HS-5 (cell line): Measurements from ENCODE around the gene RELCH.
"Not testable (repeated sequence)": the region's sequence is repeated elsewhere in the genome, so short reads cannot be mapped to it uniquely, and the experiment has no call there.

ENCODE experiments used
- DNase-seq: peaks from one replicate; pipeline ENCODE4 v3.0.0-alpha.2; 2012; ENCODE audit warnings: low read depth

The RELCH gene, protein sequence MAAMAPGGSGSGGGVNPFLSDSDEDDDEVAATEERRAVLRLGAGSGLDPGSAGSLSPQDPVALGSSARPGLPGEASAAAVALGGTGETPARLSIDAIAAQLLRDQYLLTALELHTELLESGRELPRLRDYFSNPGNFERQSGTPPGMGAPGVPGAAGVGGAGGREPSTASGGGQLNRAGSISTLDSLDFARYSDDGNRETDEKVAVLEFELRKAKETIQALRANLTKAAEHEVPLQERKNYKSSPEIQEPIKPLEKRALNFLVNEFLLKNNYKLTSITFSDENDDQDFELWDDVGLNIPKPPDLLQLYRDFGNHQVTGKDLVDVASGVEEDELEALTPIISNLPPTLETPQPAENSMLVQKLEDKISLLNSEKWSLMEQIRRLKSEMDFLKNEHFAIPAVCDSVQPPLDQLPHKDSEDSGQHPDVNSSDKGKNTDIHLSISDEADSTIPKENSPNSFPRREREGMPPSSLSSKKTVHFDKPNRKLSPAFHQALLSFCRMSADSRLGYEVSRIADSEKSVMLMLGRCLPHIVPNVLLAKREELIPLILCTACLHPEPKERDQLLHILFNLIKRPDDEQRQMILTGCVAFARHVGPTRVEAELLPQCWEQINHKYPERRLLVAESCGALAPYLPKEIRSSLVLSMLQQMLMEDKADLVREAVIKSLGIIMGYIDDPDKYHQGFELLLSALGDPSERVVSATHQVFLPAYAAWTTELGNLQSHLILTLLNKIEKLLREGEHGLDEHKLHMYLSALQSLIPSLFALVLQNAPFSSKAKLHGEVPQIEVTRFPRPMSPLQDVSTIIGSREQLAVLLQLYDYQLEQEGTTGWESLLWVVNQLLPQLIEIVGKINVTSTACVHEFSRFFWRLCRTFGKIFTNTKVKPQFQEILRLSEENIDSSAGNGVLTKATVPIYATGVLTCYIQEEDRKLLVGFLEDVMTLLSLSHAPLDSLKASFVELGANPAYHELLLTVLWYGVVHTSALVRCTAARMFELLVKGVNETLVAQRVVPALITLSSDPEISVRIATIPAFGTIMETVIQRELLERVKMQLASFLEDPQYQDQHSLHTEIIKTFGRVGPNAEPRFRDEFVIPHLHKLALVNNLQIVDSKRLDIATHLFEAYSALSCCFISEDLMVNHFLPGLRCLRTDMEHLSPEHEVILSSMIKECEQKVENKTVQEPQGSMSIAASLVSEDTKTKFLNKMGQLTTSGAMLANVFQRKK

DNA sequence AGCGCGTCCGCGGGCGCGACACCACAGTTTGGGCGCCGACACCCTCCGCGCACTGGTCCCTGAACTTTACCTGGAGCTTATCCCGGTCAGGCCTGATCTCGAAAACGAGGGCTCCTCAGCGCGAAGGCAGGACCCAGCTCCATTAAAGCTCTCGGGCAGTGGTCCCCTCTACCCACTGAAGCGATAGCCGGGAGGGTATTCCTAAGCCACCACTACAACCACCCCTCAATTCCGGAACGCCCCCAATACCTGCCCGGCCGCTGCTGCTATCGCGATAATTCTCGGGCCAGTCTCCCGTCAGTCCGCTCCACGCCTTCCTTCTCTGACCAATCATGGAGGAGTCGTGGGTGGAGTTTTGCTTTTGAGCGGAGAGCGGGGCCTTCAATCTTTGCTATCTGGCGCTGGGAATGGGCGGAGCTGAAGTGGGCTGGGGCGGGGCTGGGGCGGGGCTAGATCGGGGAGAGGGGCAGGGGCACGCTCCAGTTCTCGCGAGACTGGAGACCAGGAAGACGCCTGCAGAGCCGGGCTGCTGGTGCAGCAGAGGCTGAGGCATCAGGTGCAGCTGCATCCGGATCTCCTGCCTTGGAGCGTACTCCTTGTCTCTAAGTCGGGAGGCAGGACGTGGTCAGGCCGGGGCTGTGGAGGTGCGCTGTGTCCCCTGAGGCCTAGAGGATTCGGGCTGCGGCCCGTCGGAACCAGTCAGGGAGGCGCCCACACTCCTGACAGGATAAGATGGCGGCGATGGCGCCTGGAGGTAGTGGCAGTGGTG is at the start of gene RELCH, which contains the start of gene PIGN:
RELCH (plus strand) TSS at position 482 of the 769 bp plus-strand sequence; CDS start at position 733, 251 bp downstream.
PIGN (minus strand) TSS at position 283 of the 769 bp plus-strand sequence. CDS start 25,703 bp downstream, outside the sequence.
- peak; percentile 81 for DNase-seq

DNA sequence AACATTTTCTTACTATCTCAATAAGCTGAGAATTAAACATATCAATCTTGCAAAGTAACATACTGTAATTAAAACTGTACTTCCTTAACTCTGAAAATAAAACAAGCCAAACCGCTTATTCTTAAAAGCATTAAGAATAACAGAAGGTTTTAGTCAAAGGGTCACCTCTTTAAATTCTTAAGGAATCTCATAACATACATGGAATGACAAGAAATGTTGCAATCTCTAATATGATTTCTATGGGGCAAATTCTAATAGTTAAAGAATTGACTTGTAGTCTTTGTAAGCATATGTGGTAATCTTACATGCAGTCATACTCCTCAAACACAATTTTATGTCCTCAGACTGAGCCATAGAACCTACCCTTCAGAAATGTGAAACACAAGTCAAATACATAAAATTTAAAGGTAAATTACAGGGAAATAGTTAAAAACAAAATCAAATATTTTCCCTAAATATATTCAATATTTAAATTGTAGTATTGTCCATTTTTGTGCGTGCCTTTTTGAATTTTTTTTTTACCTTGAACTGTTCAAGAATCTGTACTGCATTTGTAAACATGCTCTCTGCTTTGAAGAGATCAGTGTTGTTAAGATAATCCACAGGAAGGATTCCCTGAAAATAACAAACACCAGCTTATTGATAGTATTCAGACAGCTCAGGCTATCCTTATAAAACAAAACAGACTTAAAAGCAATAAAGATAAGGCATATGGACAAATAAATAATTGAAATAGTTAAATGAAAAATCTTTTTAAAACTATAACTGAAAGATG is 48.4 kb upstream of the RELCH start:
- no peak for DNase-seq

DNA sequence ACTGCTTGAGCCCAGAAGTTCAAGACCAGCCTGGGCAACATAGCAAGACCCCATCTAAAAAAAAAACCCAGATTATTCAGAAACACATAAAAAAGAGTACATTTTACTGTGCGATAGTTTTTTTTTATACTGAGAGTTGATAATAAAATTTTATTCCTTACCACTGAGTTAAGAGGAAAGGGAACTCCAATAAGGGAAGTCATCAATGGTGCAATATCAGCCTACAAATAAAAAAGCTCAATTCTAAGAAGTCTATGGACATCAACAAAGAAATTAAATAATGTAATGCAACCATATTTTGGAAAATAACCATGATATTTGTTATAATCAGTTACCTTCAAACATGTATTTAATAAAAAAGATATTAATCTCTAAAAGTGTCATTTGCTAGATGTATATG is 46.8 kb upstream of the RELCH start:
- DNase-seq: no peak

DNA sequence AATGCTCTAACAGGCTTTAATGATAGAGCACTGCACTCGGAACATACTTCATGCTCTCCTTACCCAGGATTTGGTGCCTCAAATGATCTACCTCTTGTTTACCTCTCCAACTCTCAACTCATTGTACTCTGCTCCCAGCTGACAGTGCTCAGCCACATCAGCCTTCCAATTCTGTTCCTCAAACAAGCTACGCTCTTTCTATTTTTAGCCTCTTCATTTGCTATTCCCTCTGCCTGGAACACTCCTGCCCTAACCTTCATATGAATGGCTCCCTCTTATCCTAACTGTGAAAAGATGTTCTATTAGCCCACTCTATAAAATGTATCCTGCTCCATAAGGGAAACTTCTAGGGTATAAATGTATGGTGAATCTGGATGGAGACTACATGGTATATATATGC is 42.7 kb upstream of the RELCH start:
- no peak for DNase-seq

DNA sequence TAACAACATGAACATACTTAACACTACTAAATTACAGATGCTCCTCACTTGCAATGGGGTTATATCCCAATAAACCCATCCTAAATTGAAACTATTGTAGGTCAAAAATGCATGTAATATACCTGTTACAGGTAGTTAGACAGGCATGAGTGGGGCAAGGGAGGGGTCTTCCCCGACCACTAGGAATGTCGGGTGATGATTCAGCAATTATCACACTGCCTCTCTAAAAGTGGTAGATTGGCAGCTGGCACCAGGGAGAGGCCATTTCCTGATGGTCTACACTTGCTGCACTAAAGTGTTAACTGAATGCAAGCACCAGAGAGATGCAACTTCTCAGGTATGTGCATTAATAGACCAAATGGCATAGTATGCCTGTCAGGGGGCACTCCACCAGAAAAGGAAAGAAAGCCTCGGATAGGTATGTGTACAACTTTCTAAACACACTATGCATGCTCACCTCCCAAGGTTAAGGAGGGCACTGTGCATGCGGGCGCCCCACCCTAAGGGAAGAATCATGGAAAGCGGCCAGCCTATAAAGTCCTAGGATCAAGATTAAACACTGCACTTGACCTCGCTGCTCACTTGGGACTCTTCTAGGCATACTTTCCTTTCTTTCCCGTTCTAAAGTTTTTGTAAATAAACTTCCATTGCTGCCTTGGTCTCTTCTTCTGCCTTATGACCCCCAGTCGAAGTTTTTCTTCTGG is 35.8 kb upstream of the RELCH start:
- no peak for DNase-seq

DNA sequence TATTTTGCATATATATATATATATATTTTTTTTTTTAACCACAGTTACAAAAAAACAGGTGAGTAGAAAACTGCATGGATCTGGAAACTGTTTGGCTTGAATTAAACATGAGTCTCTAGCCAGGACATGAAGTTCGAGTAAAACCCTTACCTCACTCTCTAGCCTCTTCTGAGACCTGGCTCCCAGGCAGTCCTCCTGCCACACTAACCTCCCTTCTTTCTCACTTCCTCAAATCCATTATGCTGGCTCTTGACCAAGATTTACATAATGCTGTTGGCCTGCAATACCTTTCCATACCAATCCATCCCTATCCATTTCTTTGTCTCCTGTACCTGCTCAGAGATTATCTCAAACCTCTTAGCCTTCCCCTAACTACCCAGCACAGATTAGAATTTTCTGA is 34.2 kb upstream of the RELCH start:
- DNase-seq: no peak

DNA sequence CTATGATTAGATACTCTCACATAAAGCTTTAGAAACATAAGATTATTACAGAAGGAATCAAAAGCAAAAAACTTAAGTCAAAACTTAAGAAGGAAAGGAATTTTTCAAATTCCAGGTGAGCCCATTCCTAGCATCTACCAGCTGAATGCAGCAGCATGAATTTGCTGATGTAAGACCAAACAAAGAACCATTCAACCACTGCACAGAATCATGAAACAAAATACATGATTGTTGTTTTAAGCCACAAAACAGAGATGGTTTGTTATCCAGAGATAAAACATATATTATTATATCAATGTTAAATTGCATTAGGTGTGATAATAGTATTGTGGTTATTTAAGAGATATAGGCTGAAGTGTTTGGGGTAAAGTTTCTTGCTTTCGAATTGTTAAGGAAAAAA is 29.2 kb upstream of the RELCH start:
- DNase-seq: no peak

DNA sequence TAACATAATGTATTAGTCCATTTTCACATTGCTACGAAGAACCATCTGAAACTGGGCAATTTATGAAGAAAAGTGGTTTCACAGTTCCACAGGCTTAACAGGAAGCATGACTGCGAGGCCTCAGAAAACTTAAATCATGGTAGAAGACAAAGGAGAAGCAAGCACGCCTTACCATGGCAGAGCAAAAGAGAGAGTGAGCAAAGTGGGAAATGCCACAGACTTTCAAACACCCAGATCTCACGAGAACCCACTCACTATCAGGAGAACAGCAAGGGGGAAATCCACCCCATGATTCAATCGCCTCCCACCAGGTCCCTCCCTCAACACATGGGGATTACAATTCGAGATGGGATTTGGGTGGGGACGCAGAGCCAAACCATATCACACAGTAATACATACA is 22.7 kb upstream of the RELCH start:
- DNase-seq: no peak

DNA sequence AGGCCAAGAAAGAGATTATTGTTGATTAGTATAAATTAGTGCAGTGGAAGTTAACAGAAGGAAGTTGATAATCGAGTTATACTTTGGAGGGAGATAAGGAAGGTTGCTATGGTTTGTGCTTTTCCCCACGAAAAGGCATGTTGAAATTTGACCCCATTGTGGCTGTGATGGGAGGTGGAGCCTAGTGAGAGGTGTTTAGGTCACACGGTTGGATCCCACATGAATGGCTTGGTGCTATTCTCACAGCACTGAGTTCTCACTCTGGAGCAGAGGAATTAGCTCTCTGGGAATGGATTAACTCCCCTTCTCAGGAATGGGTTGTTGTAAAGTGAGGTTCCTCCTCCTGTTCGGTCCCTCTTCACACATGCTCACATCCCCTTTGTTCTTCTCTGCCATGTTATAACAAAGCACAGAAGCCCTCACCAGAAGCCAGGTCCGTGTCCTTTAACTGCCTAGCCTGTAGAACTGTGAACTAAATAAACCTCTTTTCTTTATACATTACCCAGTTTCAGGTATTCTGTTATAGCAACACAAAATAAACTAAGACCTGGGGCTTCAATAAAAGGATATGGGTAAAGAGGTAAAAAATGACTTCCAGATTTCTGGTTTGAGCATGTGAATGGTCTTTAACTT is 22.1 kb upstream of the RELCH start:
- no peak for DNase-seq

DNA sequence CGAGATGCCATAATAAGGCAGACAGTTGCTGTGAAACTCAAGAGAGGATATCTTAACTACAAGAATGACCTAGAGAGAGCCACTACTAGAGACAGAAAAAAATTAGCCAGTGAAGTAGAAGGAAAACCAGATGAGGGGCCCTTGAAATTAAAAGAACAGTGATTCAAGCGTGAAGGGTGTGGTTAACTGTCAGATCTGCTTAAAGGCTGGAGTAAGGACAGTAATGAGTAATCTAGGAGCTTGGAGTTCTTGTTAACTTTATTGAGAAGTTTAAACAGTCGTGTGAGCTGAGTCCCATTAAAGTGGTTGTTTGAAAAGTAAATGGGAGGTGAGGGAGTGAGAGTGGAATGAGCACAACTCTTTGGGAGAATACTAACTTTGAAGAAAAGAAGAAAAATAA is 21.5 kb upstream of the RELCH start:
- DNase-seq: no peak

DNA sequence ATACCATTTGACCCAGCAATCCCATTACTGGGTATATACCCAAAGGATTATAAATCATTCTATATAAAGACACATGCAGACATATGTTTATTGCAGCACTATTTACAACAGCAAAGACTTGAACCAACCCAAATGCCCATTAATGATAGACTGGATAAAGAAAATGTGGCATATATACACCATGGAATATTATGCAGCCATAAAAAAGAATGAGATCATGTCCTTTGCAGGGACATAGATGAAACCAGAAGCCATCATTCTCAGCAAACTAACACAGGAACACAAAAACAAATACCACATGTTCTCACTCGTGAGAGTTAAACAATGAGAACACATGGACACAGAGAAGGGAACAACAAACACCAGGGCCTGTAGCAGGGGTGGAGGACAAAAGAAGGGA is 20.5 kb upstream of the RELCH start:
- DNase-seq: not testable (repeated sequence)

DNA sequence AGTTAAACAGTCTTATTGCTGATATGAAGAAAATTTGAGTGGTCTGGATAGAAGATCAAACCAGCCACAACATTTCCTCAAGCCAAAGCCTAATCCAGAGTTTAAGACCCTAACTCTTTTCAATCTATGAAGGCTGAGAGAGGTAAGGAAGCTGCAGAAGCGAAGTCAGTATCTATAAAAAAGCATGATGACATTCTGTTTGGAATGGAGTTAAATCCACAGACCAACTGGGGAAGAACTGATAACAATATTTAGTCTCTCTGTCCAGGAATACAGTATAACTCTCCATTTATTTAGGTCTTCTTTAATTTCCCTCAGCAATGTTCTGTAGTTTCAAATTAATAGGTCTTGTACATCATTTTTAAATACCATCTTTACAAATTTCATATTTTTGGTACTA is 16.2 kb upstream of the RELCH start:
- DNase-seq: no peak

DNA sequence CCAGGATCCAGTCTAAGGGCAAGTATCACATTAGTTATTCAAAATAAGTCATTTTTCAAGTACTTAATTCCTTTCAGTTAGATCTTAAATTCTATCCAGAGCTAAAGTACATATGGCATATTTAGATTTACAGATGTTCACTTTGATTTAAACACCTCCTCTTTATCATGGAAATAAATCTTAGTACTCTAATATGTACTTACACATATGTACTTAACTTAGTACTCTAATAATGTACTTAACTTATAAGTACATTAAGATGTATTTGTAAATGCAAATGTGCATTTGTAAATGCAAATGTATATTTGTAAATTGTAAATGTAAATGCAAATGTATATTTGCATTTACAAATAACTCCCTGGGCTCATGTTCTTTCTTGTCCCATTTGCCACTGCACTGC is 14.8 kb upstream of the RELCH start:
- no peak for DNase-seq

DNA sequence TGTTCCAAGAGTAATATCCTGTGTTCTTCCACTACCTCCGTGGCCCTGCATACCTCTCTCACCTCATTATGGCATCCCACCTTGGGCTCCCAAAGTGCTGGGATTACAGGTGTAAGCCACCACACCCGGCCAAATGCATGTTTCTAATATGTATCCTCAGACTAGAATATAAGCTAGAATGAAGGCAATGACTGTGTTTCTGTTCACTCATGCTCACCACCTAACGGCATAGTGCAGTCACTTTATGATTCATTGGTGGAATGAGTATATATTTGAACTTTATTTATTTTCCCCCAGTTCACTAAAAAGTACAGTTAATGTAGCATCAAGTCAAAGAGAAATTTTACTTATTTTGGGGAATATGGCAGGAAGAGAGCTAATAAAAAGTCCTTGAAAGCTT is 11.5 kb upstream of the RELCH start:
- no peak for DNase-seq

DNA sequence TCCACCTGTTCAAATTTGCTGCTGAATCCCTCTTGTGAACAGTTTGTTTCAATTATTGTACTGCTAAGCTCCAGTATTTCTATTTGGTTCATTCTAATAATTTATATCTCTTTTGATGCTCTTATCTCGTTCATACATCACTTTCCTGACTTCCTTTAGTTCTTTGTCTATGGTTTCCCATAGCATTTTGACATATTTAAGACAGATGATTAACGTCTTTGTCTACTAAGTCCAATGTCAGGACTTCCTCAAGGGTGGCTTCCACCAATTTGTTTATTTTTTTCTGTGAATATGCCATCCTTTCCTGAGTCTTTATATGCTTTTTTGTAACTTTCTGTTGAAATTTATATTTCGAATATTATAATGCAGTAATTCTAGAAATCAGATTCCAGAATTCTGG is 9.8 kb upstream of the RELCH start:
- no peak for DNase-seq

DNA sequence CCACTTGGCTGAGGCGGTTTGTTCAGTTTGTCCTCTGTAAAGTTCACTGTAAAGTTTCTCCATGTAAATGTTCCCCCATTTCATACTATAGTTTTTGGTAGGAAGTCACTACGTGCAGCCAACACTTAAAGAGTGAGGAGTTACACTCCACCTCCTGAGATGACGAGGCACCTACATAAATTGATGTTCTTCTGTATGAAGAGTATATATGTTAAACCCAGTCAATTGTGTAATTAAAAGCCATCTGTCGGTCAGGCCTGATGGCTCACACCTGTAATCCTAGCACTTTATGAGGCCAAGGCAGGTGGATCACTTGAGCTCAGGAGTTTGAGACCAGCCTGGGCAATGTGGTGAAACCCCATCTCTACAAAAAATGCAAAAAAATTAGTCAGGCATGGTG is 7.8 kb upstream of the RELCH start:
- no peak for DNase-seq

DNA sequence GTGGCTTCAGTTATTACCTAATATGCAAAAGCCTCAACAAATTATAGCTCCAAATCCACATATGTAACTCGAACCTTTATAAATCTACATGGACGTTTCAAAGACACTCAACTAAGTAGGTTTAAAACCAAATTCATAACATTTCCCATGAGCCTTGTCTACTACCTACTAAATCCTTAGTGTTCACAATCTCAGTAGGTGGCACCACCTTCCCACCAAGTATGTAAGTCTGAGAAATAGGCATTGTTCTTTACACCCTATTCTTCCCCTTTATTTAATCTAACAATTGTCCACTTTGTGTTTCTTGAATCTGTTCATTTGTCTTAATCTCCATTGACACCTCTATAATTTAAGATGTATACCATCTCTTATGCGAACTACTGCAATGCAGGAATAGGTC is 4.8 kb upstream of the RELCH start:
- no peak for DNase-seq

DNA sequence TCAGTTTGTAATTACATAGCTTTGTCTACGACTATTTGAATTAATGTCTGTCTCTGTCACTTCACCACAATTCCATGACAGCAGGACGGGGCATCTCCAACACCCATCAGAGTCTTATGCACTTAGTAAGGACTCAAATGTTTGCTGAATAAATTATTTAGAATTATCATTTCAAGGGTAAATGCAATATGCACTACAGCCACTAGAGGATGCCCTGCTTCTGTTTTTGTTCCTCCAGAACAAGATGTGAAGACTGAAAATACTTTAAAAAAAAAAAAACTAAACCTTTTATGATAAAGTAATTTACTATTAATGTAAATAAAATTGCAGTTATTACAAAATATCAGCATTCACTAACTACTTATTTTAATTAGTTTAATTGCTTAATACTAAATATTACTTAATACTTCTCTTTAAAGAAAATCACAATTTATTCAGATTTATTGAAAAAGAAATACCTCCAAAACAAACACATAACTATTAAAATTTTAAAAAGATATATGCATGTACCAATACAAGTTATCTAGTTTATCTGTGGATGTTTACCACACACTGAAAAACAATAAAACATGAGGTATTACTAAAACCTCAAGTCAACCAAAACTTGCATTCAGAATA is 3.4 kb upstream of the RELCH start:
- peak; percentile 13 for DNase-seq

DNA sequence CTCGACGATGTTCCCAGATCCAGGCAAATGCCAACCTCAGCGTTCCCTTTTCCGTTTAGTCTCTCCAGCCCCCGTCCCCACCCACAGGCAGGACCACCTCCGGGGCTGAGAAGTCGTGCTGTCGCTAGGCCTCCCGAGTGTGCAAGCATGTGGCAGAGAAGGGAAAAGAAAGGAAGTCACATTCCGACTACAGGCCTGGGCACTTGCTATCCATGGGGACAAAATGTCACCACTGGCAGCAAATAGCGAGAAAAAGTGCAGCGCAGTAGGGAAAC is 619 bp upstream of the RELCH start:
- no peak for DNase-seq
